ENCODE data around the gene C20orf141.

The C20orf141 gene

DNA sequence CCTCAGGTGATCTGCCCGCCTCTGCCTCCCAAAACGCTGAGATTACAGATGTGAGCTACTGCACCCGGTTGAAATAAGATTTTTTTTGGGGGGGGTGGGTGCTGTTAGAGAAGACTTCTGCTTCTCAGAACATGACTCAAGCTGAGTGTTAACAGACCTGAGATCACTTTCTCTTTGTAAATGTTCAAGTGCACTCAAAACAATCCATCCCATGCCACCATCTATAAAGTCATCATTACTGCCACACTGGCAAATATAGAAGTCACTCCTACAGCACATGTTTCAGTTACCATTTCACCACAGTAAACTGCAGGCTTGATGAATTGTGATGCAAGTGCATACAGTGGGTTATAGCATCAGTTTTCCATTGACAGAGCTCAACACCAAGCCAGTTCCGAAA, 34.7 kb downstream of the C20orf141 start:
- DNase-seq (ENCODE audit: low read depth): no peak

DNA sequence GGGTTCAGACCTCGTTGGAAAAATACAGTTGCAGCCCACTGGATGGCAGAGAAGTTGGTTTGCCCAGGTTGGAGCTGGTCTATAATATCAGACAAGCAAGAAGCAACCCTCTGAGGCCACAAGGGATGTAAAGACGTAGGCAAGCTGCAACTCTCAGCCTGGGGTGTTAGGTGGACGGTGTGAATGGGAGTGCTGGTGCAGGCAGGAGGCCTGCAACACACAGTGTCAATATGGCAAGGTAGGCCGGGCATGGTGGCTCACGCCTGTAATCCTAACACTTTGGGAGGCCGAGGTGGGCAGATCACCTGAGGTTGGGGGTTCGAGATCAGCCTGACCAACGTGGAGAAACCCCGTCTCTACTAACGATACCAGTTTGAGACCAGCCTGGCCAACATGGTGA, 36.3 kb downstream of the C20orf141 start:
- no peak for DNase-seq (ENCODE audit: low read depth)

DNA sequence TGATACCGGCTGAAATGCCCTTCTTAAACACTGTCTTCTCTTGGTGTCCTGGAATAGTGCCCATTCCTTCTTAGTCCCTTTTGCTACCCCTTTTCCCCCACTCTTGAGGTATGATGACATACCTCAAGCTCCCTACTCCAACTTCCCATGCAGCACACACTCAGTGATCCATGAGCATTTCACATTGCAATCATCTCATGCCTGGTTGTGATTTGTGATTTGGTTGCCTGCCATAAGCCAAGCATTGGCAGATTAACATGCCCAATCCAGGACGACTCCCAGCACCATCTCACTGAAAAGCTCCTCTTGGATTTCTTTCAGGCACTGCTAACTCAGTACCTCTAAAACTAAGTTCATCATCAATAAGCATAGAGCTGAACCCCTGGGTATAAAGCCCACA, 43.8 kb downstream of the C20orf141 start:
- DNase-seq (ENCODE audit: low read depth): no peak

DNA sequence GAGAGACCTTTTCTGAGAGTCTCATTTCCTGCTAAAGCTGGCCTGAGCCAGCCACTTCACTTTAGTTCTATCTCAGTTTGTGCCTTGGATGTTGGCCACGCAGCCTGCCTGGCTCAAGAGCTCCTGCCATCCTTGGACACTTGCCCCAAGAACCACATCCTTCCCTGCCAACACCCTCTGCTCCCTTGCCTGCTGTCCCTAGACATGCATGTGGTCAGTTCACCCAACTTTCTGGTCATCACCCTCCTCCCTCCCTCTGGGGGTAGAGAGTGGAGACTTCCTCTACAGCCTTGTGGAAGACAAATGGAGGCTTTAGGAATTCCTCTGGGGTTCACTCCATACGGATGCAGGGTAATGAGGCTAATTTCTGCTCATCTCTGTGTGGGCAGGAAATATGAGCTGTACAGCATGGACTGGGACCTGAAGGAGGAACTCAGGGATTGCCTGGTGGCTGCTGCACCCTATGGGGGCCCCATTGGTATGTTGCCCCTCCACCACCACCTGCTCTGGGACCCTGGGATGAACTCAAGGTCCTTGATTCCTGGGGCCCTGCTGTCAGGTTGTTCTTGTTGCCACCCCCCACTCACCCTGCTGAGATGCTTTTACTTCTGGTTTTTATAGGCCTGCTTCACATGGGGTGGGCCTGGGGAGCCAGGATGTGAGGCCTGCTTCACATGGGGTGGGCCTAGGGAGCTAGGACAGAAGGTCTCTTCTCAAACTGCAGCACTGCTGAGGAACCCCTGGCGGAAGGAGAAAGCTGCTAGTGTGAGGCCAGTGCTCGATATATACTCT, 44.7 kb downstream of the C20orf141 start:
- no peak for DNase-seq (ENCODE audit: low read depth)

DNA sequence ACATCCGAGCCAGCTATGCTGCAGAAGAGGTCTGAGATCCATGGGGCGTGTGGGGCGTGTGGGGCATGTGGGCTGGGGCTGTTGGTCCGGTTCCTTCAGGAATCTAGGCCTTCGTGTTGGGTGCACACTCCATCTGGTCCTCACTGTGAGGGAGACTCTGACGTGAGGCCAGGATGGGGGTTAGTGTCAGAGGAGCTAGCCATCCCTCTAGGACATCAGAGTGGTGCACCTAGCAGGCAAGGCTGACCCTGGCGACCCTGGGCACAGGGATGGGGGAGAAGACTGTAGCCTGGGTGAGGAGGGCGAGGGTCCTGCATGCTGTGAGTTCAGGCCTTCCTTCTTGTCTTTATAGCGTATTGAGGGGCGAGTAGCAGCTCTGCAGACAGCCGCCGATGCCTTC, 49.8 kb downstream of the C20orf141 start:
- no peak for DNase-seq (ENCODE audit: low read depth)

DNA sequence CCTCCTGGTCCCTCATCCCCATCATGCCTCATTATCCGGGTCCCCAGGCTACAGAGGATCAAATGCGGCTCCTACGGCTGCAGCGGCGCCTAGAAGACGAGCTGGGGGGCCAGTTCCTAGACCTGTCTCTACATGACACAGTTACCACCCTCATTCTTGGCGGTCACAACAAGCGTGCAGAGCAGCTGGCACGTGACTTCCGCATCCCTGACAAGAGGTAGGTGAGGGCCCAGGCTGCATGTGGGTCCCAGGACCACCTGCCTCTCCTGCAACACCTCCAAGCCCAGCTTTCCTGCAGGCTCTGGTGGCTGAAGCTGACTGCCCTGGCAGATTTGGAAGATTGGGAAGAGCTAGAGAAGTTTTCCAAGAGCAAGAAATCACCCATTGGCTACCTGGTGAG, 50.3 kb downstream of the C20orf141 start:
- DNase-seq (ENCODE audit: low read depth): no peak

Data from activated gamma-delta T cell treated with anti-CD3 and anti-CD28 coated beads, Interleukin-2, amount 50 U/mL, for 16 hours (primary cell).